ENCODE measurements around the gene OSBPL5. TPM values are rescaled to one million over a fixed set of nuclear protein-coding genes. Genes with fewer than 3 reads are reported as not detected.

OSBPL5 gene
- total RNA-seq, 1 experiment from 2014 or later: 16.1 TPM

DNA sequence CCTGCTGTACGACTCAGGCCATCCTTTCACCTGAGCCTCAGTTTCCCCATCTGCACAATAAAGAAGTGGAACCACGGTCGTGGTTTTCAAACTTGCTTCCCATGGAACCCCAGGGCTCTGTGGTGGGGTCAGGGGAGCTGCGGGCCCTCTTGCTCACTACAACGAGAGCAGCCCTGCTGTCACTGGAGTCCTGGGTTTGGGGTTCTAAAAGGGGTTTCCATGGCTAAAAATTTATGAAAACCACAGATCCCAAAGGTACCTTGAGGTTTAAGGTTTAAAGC, 62.5 kb downstream of the OSBPL5 start:
- no peaks in the 10 kb centered on the region for H3K23me2 ChIP-seq (ENCODE audit: insufficient read length, low read depth, low read length, poor library complexity, severe bottlenecking)
- H2BK5ac ChIP-seq (ENCODE audit: insufficient read length, low read length): no peak overlapping the region
- H4K20me1 ChIP-seq (ENCODE audit: control insufficient read depth, insufficient read depth, insufficient read length): no peaks in the 10 kb centered on the region
- WGBS (ENCODE audit: extremely low coverage, insufficient read length, low lambda C conversion rate): no CpG with 5 or more reads among the region's 5 CpGs
- H3K23ac ChIP-seq (ENCODE audit: insufficient read length, low read depth, low read length): no peak overlapping the region
- no peaks in the 10 kb centered on the region for H3K4me1 ChIP-seq (ENCODE audit: insufficient read depth, low read length)
- H3K27me3 Mint-ChIP-seq (ENCODE audit: low read depth): no peaks in the 10 kb centered on the region
- peaks cover 0 to 3% (median 2%) of the 10 kb centered on the region in 3 experiments; a peak in 3 of 7 replicates for H3K36me3 Mint-ChIP-seq (ENCODE audit: insufficient read depth in 1 of 3, low read depth in 3 of 3)
- no peaks in the 10 kb centered on the region for H3K79me2 ChIP-seq (ENCODE audit: insufficient read depth, low read length)
- DNase-seq: no peak
- H3K27ac ChIP-seq (ENCODE audit: insufficient read length, low read depth, low read length): no peak overlapping the region
- H4K91ac ChIP-seq (ENCODE audit: insufficient read length, low read depth, low read length): no peak overlapping the region
- no peaks in the 10 kb centered on the region for H3K27me3 ChIP-seq (ENCODE audit: insufficient read depth, low read length)
- H3K9ac ChIP-seq (ENCODE audit: extremely low read depth, insufficient read length, low read length): no peak overlapping the region
- H4K5ac ChIP-seq (ENCODE audit: insufficient read length, low read depth, low read length): no peak overlapping the region
- H3K4me3 Mint-ChIP-seq: no peak overlapping the region
- no peak overlapping the region for H2BK20ac ChIP-seq (ENCODE audit: low read depth, low read length, poor library complexity, severe bottlenecking)
- H3K79me1 ChIP-seq (ENCODE audit: insufficient read depth, low read depth, low read length, poor library complexity, severe bottlenecking): no peaks in the 10 kb centered on the region
- TF ChIP-seq, protein P1, sequence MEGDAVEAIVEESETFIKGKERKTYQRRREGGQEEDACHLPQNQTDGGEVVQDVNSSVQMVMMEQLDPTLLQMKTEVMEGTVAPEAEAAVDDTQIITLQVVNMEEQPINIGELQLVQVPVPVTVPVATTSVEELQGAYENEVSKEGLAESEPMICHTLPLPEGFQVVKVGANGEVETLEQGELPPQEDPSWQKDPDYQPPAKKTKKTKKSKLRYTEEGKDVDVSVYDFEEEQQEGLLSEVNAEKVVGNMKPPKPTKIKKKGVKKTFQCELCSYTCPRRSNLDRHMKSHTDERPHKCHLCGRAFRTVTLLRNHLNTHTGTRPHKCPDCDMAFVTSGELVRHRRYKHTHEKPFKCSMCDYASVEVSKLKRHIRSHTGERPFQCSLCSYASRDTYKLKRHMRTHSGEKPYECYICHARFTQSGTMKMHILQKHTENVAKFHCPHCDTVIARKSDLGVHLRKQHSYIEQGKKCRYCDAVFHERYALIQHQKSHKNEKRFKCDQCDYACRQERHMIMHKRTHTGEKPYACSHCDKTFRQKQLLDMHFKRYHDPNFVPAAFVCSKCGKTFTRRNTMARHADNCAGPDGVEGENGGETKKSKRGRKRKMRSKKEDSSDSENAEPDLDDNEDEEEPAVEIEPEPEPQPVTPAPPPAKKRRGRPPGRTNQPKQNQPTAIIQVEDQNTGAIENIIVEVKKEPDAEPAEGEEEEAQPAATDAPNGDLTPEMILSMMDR (conservative IDR thresholded peaks at IDR 0.05): no peak
- H3K4ac ChIP-seq (ENCODE audit: low read depth, low read length): no peak overlapping the region
- no peak overlapping the region for H2BK120ac ChIP-seq (ENCODE audit: low read depth, low read length, poor library complexity, severe bottlenecking)
- H3K27ac Mint-ChIP-seq: no peak overlapping the region
- H3K9me3 Mint-ChIP-seq: no peaks in the 10 kb centered on the region
- H3T11ph ChIP-seq (ENCODE audit: low read length): no peak overlapping the region
- H3K14ac ChIP-seq (ENCODE audit: insufficient read depth, low read length): no peak overlapping the region
- H2AFZ ChIP-seq (ENCODE audit: low read length): no peak overlapping the region
- no peak overlapping the region for H3K56ac ChIP-seq (ENCODE audit: insufficient read length, low read depth, low read length)
- H3K9me3 ChIP-seq (ENCODE audit: control insufficient read depth, low read depth, low read length): no peaks in the 10 kb centered on the region
- no peak overlapping the region for H3K18ac ChIP-seq (ENCODE audit: insufficient read length, low read depth, low read length)
- H4K8ac ChIP-seq (replicated peaks; ENCODE audit: insufficient read length, low read depth, low read length): no peak overlapping the region
- H2BK15ac ChIP-seq (ENCODE audit: low read depth, low read length): no peak overlapping the region
- peaks cover 9 to 12% of the 10 kb centered on the region in 2 experiments for H3K4me1 Mint-ChIP-seq
- H2BK12ac ChIP-seq (ENCODE audit: insufficient read length, low read depth, low read length): no peak overlapping the region
- H2AK5ac ChIP-seq (ENCODE audit: insufficient read length, low read length): no peak overlapping the region
- no peak overlapping the region for H3K4me2 ChIP-seq (ENCODE audit: insufficient read depth, insufficient read length, low read length)
